Lower leg skin (tissue), 4 donors: ENCODE results near the gene GRM5. TPM values are rescaled to one million over a fixed set of nuclear protein-coding genes. Genes with fewer than 3 reads are reported as not detected.

Source experiments
- DNase-seq, 2 donors: peaks; one replicate each; pipeline ENCODE4 v3.0.0-alpha.2; 2019; ENCODE audit warnings: low spot score in 2 of 2
- H3K4me3 ChIP-seq: fragments of 200-600 bp; sonication (generic); 2 replicates; pipeline ENCODE4 v1.5.1; 2017; ENCODE audit warnings: mild to moderate bottlenecking, low read depth; ENCODE audit not compliant: poor library complexity, severe bottlenecking
- CTCF ChIP-seq, 3 donors: fragments of 450-650 bp; IDR thresholded peaks; one replicate each; pipeline ENCODE4 v1.5.1; 2016; ENCODE audit warnings: antibody characterized with exemption in 3 of 3, mild to moderate bottlenecking in 3 of 3, moderate library complexity in 2 of 3
- POLR2A ChIP-seq, 2 donors: fragments of 450-650 bp; IDR thresholded peaks; one replicate each; pipeline ENCODE4 v1.6.1; 2016 to 2017; ENCODE audit warnings: antibody characterized with exemption in 2 of 2, mild to moderate bottlenecking in 1 of 2, moderate library complexity in 1 of 2
- WGBS, 2 donors: methylation state at CpG; one replicate each; pipeline ENCODE4 v1.1.5; 2018; 5-methylcytosine and 5-hydroxymethylcytosine counted together
- intact Hi-C: fragments of 100-400 bp; cut with DNase I; formaldehyde crosslinking; loops from one replicate; pipeline ENCODE4 v1.15.0; 2023; ENCODE audit warnings: low total_unique reads
- total RNA-seq, 4 donors: library from RNA; depleted of rRNA; stranded (reverse); fragments of >200 nt; gene quantifications; one replicate each; pipeline ENCODE4 v1.1.0, GENCODE V29; 2016

The GRM5 gene
- total RNA-seq, 4 donors from 2014 or later, result not detected

GRCh38 chr11:88603091-88603867 lies 462.5 kb downstream of the GRM5 start:
- no peak for TF ChIP-seq CTCF (IDR thresholded peaks at IDR 0.05)
- TF ChIP-seq POLR2A (IDR thresholded peaks at IDR 0.05), result no peak
- 73 to 74% methylated on average over 3 of the region's 3 CpGs for WGBS, 2 donors
- no peak for DNase-seq
- intact Hi-C loops, result no loop called here
- no peak overlapping the region for H3K4me3 ChIP-seq

GRCh38 chr11:88597387-88597786 lies 468.4 kb downstream of the GRM5 start:
- intact Hi-C loops, result no loop called here
- 70 to 71% methylated on average over 2 of the region's 2 CpGs for WGBS, 2 donors

GRCh38 chr11:88596786-88597185 lies 469.0 kb downstream of the GRM5 start:
- 79 to 85% methylated on average over 2 of the region's 2 CpGs for WGBS, 2 donors
- TF ChIP-seq CTCF (IDR thresholded peaks at IDR 0.05) (no peak), POLR2A (IDR thresholded peaks at IDR 0.05) (no peak)
- intact Hi-C loops, result no loop called here
- DNase-seq, result no peak
- H3K4me3 ChIP-seq, result no peak overlapping the region

More at GRCh38 chr11:88597387-88597786, 468.4 kb downstream of the GRM5 start:
- no peak overlapping the region for H3K4me3 ChIP-seq
- no peak for TF ChIP-seq CTCF (IDR thresholded peaks at IDR 0.05)
- TF ChIP-seq POLR2A (IDR thresholded peaks at IDR 0.05), result no peak
- no peak for DNase-seq

GRCh38 chr11:88594274-88594950 lies 471.4 kb downstream of the GRM5 start:
- intact Hi-C loops, result no loop called here
- no peak overlapping the region for H3K4me3 ChIP-seq
- WGBS, 2 donors, result 81 to 93% methylated on average over 2 of the region's 2 CpGs
- no peak for TF ChIP-seq CTCF (IDR thresholded peaks at IDR 0.05)
- no peak for TF ChIP-seq POLR2A (IDR thresholded peaks at IDR 0.05)
- DNase-seq, result no peak

- intact Hi-C loops, result no loop called here
- 38 to 47% methylated on average over 3 of the region's 3 CpGs for WGBS, 2 donors
- no peak for DNase-seq
- no peak overlapping the region for H3K4me3 ChIP-seq
- no peak for TF ChIP-seq POLR2A (IDR thresholded peaks at IDR 0.05)
- no peak for TF ChIP-seq CTCF (IDR thresholded peaks at IDR 0.05)
Observed at GRCh38 chr11:88590361-88590760, 475.4 kb downstream of the GRM5 start.
